Stimulated activated CD4-positive, alpha-beta T cell treated with anti-CD3 and anti-CD28 coated beads, TNF-alpha, amount 100 ng/mL, for 24 hours (primary cell): ENCODE measurements around the gene PIMREG.
A peak's percentile ranks its signal among the peaks of the same experiment; 100 is the strongest.

Experiments used
- DNase-seq, 3 experiments: peaks; one replicate each; pipeline ENCODE4 v3.0.0-alpha.2; 2020; ENCODE audit warnings: low read depth in 3 of 3

The PIMREG gene

GRCh38 chr17:6443692-6444570 is at the start of gene PIMREG:
Gene PIMREG, plus strand, starts transcription at chr17:6444455. Its CDS starts 656 bp downstream, at chr17:6445111.
- peak; percentile 90 to 95 (median 90) for DNase-seq

GRCh38 chr17:6398955-6399354 is 45.3 kb upstream of the PIMREG start:
- DNase-seq: no peak

GRCh38 chr17:6402258-6402657 is 42.0 kb upstream of the PIMREG start:
- no peak for DNase-seq

- DNase-seq: no peak
Measured at GRCh38 chr17:6408276-6408675, 36.0 kb upstream of the PIMREG start.

- no peak for DNase-seq
Measured at GRCh38 chr17:6408735-6409134, 35.5 kb upstream of the PIMREG start.

- DNase-seq: no peak
Measured at GRCh38 chr17:6413065-6413464, 31.2 kb upstream of the PIMREG start.

- no peak for DNase-seq
Measured at GRCh38 chr17:6415616-6416015, 28.6 kb upstream of the PIMREG start.

- DNase-seq: peak in 1 of 3 experiments; percentile 22
Measured at GRCh38 chr17:6420173-6420641, 24.0 kb upstream of the PIMREG start.

- peak; percentile 61 to 75 (median 61) for DNase-seq
Measured at GRCh38 chr17:6421700-6422604, 22.3 kb upstream of the PIMREG start.

GRCh38 chr17:6422654-6423241 is 21.5 kb upstream of the PIMREG start:
- no peak for DNase-seq

GRCh38 chr17:6423931-6424330 is 20.3 kb upstream of the PIMREG start:
- no peak for DNase-seq

- DNase-seq: no peak
Measured at GRCh38 chr17:6425407-6425806, 18.8 kb upstream of the PIMREG start.

- no peak for DNase-seq
Measured at GRCh38 chr17:6426356-6427101, 17.7 kb upstream of the PIMREG start.

- DNase-seq: peak in 1 of 3 experiments; percentile 41
Measured at GRCh38 chr17:6427279-6427781, 16.9 kb upstream of the PIMREG start.

- no peak for DNase-seq
Measured at GRCh38 chr17:6428207-6428965, 15.9 kb upstream of the PIMREG start.

GRCh38 chr17:6429266-6429665 is 15.0 kb upstream of the PIMREG start:
- DNase-seq: no peak

- no peak for DNase-seq
Measured at GRCh38 chr17:6430769-6431168, 13.5 kb upstream of the PIMREG start.

- DNase-seq: no peak
Measured at GRCh38 chr17:6435051-6435450, 9.2 kb upstream of the PIMREG start, which contains the start of gene AIPL1. Gene AIPL1, minus strand, starts transcription at chr17:6435121. Its CDS starts 17 bp downstream, at chr17:6435104.

- peak; percentile 28 to 58 (median 31) for DNase-seq
Measured at GRCh38 chr17:6435968-6436367, 8.3 kb upstream of the PIMREG start.

GRCh38 chr17:6437466-6437865 is 6.8 kb upstream of the PIMREG start:
- DNase-seq: no peak
